Karpas-422 (cell line): ENCODE measurements around the gene PRKCG. TPM values are rescaled to one million over a fixed set of nuclear protein-coding genes. Genes with fewer than 3 reads are reported as not detected.
A peak's percentile ranks its signal among the peaks of the same experiment; 100 is the strongest.

Experiments used
- DNase-seq: peaks from one replicate; pipeline ENCODE4 v3.0.0-alpha.2; 2015
- H2AFZ ChIP-seq: fragments of 200-600 bp; sonication (generic); 2 replicates; pipeline ENCODE4 v1.6.1; 2014; ENCODE audit warnings: antibody characterized with exemption, low read length, mixed read lengths
- H3K27ac ChIP-seq: fragments of 200-600 bp; sonication (generic); 2 replicates; pipeline ENCODE4 v1.5.1; 2014; ENCODE audit warnings: mild to moderate bottlenecking, low read length, moderate library complexity
- H3K27me3 ChIP-seq: fragments of 200-600 bp; sonication (generic); 2 replicates; pipeline ENCODE4 v1.6.1; 2014; ENCODE audit warnings: low read length, mixed read lengths
- H3K36me3 ChIP-seq: fragments of 200-600 bp; sonication (generic); 2 replicates; pipeline ENCODE4 v1.6.1; 2014; ENCODE audit warnings: low read length, mixed read lengths; ENCODE audit not compliant: insufficient read depth
- H3K4me1 ChIP-seq: fragments of 200-600 bp; sonication (generic); 2 replicates; pipeline ENCODE4 v1.6.1; 2014; ENCODE audit warnings: mild to moderate bottlenecking, low read length, mixed read lengths
- H3K4me2 ChIP-seq: fragments of 200-600 bp; sonication (generic); 2 replicates; pipeline ENCODE4 v1.6.1; 2014; ENCODE audit warnings: low read length, low read depth, mild to moderate bottlenecking; ENCODE audit not compliant: poor library complexity, severe bottlenecking
- H3K4me3 ChIP-seq: fragments of 200-600 bp; sonication (generic); 2 replicates; pipeline ENCODE4 v1.5.1; 2014; ENCODE audit warnings: mild to moderate bottlenecking, antibody characterized with exemption, low read length, mixed read lengths
- H3K79me2 ChIP-seq: fragments of 200-600 bp; sonication (generic); 2 replicates; pipeline ENCODE4 v1.6.1; 2014; ENCODE audit warnings: mild to moderate bottlenecking, low read length, mixed read lengths
- H3K9ac ChIP-seq: fragments of 200-600 bp; sonication (generic); 2 replicates; pipeline ENCODE4 v1.6.0; 2014; ENCODE audit warnings: low read length
- H3K9me2 ChIP-seq: fragments of 200-600 bp; sonication (generic), shearing (Covaris generic); replicated peaks from 2 replicates; pipeline ENCODE4 v1.6.0; 2014; ENCODE audit warnings: mild to moderate bottlenecking, low read length, moderate library complexity; ENCODE audit not compliant: insufficient read depth
- H3K9me3 ChIP-seq: fragments of 300-700, 200-600 bp; sonication (generic); 2 replicates; pipeline ENCODE4 v1.6.1; 2014; ENCODE audit warnings: low read length, mixed read lengths
- H4K20me1 ChIP-seq: fragments of 200-600 bp; sonication (generic); 2 replicates; pipeline ENCODE4 v1.6.1; 2014; ENCODE audit warnings: mild to moderate bottlenecking, antibody characterized with exemption, low read length, low read depth; ENCODE audit not compliant: insufficient read depth
- total RNA-seq: library from RNA; depleted of rRNA; stranded (reverse); fragments of >200 nt; shearing (Covaris generic); gene quantifications from 2 replicates; pipeline ENCODE4 v1.2.3, GENCODE V29; 2014; ENCODE audit warnings: low replicate concordance

PRKCG gene
- total RNA-seq, 1 experiment from 2014 or later = not detected

- H3K27me3 ChIP-seq = no peaks in the 10 kb centered on the region
- H3K4me2 ChIP-seq = no peak overlapping the region
- no peaks in the 10 kb centered on the region for H3K9me3 ChIP-seq
- H4K20me1 ChIP-seq = no peaks in the 10 kb centered on the region
- H3K27ac ChIP-seq = no peak overlapping the region
- H3K9ac ChIP-seq = no peak overlapping the region
- no peak overlapping the region for H3K4me3 ChIP-seq
- H3K36me3 ChIP-seq = no peaks in the 10 kb centered on the region
- H3K79me2 ChIP-seq = no peaks in the 10 kb centered on the region
- no peak for DNase-seq
- H3K4me1 ChIP-seq = no peaks in the 10 kb centered on the region
- no peak overlapping the region for H2AFZ ChIP-seq
- no peaks in the 10 kb centered on the region for H3K9me2 ChIP-seq
Observed at GRCh38 chr19:53853707-53854106, 28.3 kb upstream of the PRKCG start.

- Histone ChIP-seq H3K4me2 (no peak overlapping the region), H3K4me3 (no peak overlapping the region), H3K9me2 (no peaks in the 10 kb centered on the region), H3K9me3 (no peaks in the 10 kb centered on the region), H3K27ac (no peak overlapping the region), H3K4me1 (peaks cover 5% of the 10 kb centered on the region), H4K20me1 (no peaks in the 10 kb centered on the region), H3K27me3 (no peaks in the 10 kb centered on the region), H3K79me2 (no peaks in the 10 kb centered on the region), H3K9ac (no peak overlapping the region), H3K36me3 (no peaks in the 10 kb centered on the region), H2AFZ (no peak overlapping the region)
- DNase-seq = no peak
Observed at GRCh38 chr19:53864308-53864836, 17.6 kb upstream of the PRKCG start.

- Histone ChIP-seq H2AFZ (no peak overlapping the region), H3K27me3 (no peaks in the 10 kb centered on the region), H3K27ac (no peak overlapping the region), H3K36me3 (no peaks in the 10 kb centered on the region), H3K4me3 (no peak overlapping the region), H3K9me2 (no peaks in the 10 kb centered on the region), H3K79me2 (no peaks in the 10 kb centered on the region), H4K20me1 (no peaks in the 10 kb centered on the region), H3K4me1 (peaks cover 5% of the 10 kb centered on the region), H3K9me3 (no peaks in the 10 kb centered on the region), H3K9ac (no peak overlapping the region), H3K4me2 (no peak overlapping the region)
- no peak for DNase-seq
Observed at GRCh38 chr19:53865523-53865917, 16.5 kb upstream of the PRKCG start.

- H3K79me2 ChIP-seq = no peaks in the 10 kb centered on the region
- no peak overlapping the region for H3K27ac ChIP-seq
- no peaks in the 10 kb centered on the region for H3K27me3 ChIP-seq
- no peak overlapping the region for H3K4me2 ChIP-seq
- H2AFZ ChIP-seq = no peak overlapping the region
- no peak overlapping the region for H3K9ac ChIP-seq
- H3K9me2 ChIP-seq = no peaks in the 10 kb centered on the region
- no peaks in the 10 kb centered on the region for H3K9me3 ChIP-seq
- DNase-seq = no peak
- no peaks in the 10 kb centered on the region for H4K20me1 ChIP-seq
- no peak overlapping the region for H3K4me3 ChIP-seq
- H3K4me1 ChIP-seq = peaks cover 5% of the 10 kb centered on the region
- H3K36me3 ChIP-seq = no peaks in the 10 kb centered on the region
Observed at GRCh38 chr19:53865918-53866864, 15.8 kb upstream of the PRKCG start.

GRCh38 chr19:53866865-53867224 lies 15.2 kb upstream of the PRKCG start:
- Histone ChIP-seq H2AFZ (no peak overlapping the region), H3K4me3 (no peak overlapping the region), H3K9ac (no peak overlapping the region), H3K4me1 (peaks cover 5% of the 10 kb centered on the region), H3K4me2 (peak overlapping the region; percentile 20), H3K79me2 (no peaks in the 10 kb centered on the region), H3K27ac (no peak overlapping the region), H3K9me3 (no peaks in the 10 kb centered on the region), H3K36me3 (no peaks in the 10 kb centered on the region), H3K9me2 (no peaks in the 10 kb centered on the region), H4K20me1 (no peaks in the 10 kb centered on the region), H3K27me3 (no peaks in the 10 kb centered on the region)
- no peak for DNase-seq

- no peak within 1 kb of the TSS for H3K9ac ChIP-seq
- no peaks in the 10 kb centered on the region for H3K9me2 ChIP-seq
- H3K79me2 ChIP-seq = no peaks in the 10 kb centered on the region
- H3K27ac ChIP-seq = no peak within 1 kb of the TSS
- peak; percentile 93 for DNase-seq
- peak within 1 kb of the TSS; percentile 20 for H3K4me2 ChIP-seq
- H3K36me3 ChIP-seq = no peaks in the 10 kb centered on the region
- H4K20me1 ChIP-seq = no peaks in the 10 kb centered on the region
- peaks cover 5% of the 10 kb centered on the region for H3K4me1 ChIP-seq
- H3K4me3 ChIP-seq = no peak within 1 kb of the TSS
- H3K9me3 ChIP-seq = no peaks in the 10 kb centered on the region
- no peak within 1 kb of the TSS for H2AFZ ChIP-seq
- H3K27me3 ChIP-seq = no peaks in the 10 kb centered on the region
Observed at GRCh38 chr19:53867225-53868090, 14.5 kb upstream of the PRKCG start, which contains the start of gene MYADM. TSS of gene MYADM (plus strand) at chr19:53867883. CDS start at chr19:53873530, 5,647 bp downstream.

GRCh38 chr19:53868091-53868891 lies 13.7 kb upstream of the PRKCG start:
- Histone ChIP-seq H3K79me2 (no peaks in the 10 kb centered on the region), H3K9me2 (no peaks in the 10 kb centered on the region), H3K36me3 (no peaks in the 10 kb centered on the region), H3K4me1 (peaks cover 5% of the 10 kb centered on the region), H3K27ac (no peak overlapping the region), H3K4me2 (no peak overlapping the region), H3K9ac (no peak overlapping the region), H3K4me3 (no peak overlapping the region), H4K20me1 (no peaks in the 10 kb centered on the region), H2AFZ (no peak overlapping the region), H3K9me3 (no peaks in the 10 kb centered on the region), H3K27me3 (no peaks in the 10 kb centered on the region)
- no peak for DNase-seq
